Common myeloid progenitor, CD34-positive (primary cell): ENCODE data around the gene RNF150.
"Not testable (repeated sequence)": the region's sequence is repeated elsewhere in the genome, so short reads cannot be mapped to it uniquely, and the experiment has no call there.

Experiments used
- CTCF ChIA-PET: fragments of 350-600 bp; sonication (Branson Sonifier 250); formaldehyde crosslinking; loops from one replicate; lab custom pipeline; 2021; ENCODE audit warnings: antibody characterized with exemption; lab: Charles Lee
- POLR2A ChIA-PET: fragments of 350-600 bp; sonication (Branson Sonifier 250); formaldehyde crosslinking; loops from one replicate; lab custom pipeline; 2021; ENCODE audit warnings: antibody characterized with exemption; lab: Charles Lee
- DNase-seq, 3 donors: peaks; one replicate each; pipeline versions ENCODE4 v3.0.0 to v3.0.0-alpha.2; 2013
- H3K27ac ChIP-seq, 2 experiments: 1 replicate in 1 of 2; 2 replicates in 1 of 2; pipeline ENCODE4 v1.7.0; 2013; ENCODE audit warnings: inconsistent platforms in 2 of 2, low read length in 2 of 2, mild to moderate bottlenecking in 2 of 2, low read depth in 1 of 2, moderate library complexity in 1 of 2; ENCODE audit not compliant: severe bottlenecking in 2 of 2, insufficient read depth in 1 of 2, poor library complexity in 1 of 2
- H3K27me3 ChIP-seq, 5 experiments: replicated peaks in 2 of 5; 1 replicate in 3 of 5; 2 replicates in 2 of 5; pipeline versions ENCODE4 v1.6.1 to v1.7.0; 2013; ENCODE audit warnings: low read length in 4 of 5, mild to moderate bottlenecking in 2 of 5, moderate library complexity in 2 of 5, inconsistent platforms in 1 of 5; ENCODE audit not compliant: insufficient read depth in 5 of 5, control insufficient read depth in 4 of 5
- H3K36me3 ChIP-seq, 4 experiments: 1 replicate in 2 of 4; 2 replicates in 2 of 4; pipeline versions ENCODE4 v1.6.1 to v1.7.0; 2013; ENCODE audit warnings: low read length in 3 of 4, control low read depth in 1 of 4, mild to moderate bottlenecking in 1 of 4; ENCODE audit not compliant: control insufficient read depth in 4 of 4, insufficient read depth in 4 of 4
- H3K4me1 ChIP-seq, 4 experiments: 1 replicate in 3 of 4; 2 replicates in 1 of 4; pipeline versions ENCODE4 v1.6.1 to v1.7.1; 2013; ENCODE audit warnings: low read length in 3 of 4, mild to moderate bottlenecking in 3 of 4, control low read depth in 1 of 4, inconsistent platforms in 1 of 4, moderate library complexity in 1 of 4; ENCODE audit not compliant: control insufficient read depth in 4 of 4, insufficient read depth in 4 of 4; ENCODE audit errors: control extremely low read depth in 1 of 4
- H3K4me3 ChIP-seq, 7 experiments: 1 replicate in 4 of 7; 2 replicates in 3 of 7; pipeline versions ENCODE4 v1.5.1 to v1.7.0; 2013; ENCODE audit warnings: mild to moderate bottlenecking in 7 of 7, low read length in 6 of 7, moderate library complexity in 6 of 7, inconsistent platforms in 2 of 7, low read depth in 2 of 7, control low read depth in 1 of 7; ENCODE audit not compliant: insufficient read depth in 4 of 7, control insufficient read depth in 1 of 7; ENCODE audit errors: extremely low read depth in 1 of 7
- H3K9me3 ChIP-seq, 5 experiments: 1 replicate in 4 of 5; 2 replicates in 1 of 5; pipeline versions ENCODE4 v1.6.1 to v1.7.1; 2013; ENCODE audit warnings: low read length in 4 of 5, mild to moderate bottlenecking in 2 of 5, inconsistent platforms in 1 of 5, low read depth in 1 of 5, moderate library complexity in 1 of 5; ENCODE audit not compliant: control insufficient read depth in 4 of 5, insufficient read depth in 2 of 5; ENCODE audit errors: control extremely low read depth in 1 of 5
- WGBS: methylation state at CpG from one replicate; pipeline ENCODE4 v1.1.5; 2013; ENCODE audit not compliant: insufficient coverage; 5-methylcytosine and 5-hydroxymethylcytosine counted together

Gene RNF150

GRCh38 chr4:141062651-141063050, 70.6 kb downstream of the RNF150 start:
- H3K9me3 ChIP-seq: no peaks in the 10 kb centered on the region
- DNase-seq: no peak
- H3K36me3 ChIP-seq: no peaks in the 10 kb centered on the region
- no peaks in the 10 kb centered on the region for H3K4me1 ChIP-seq
- no peak overlapping the region for H3K4me3 ChIP-seq
- WGBS: 80% methylated on average over 1 of the region's 4 CpGs
- no peaks in the 10 kb centered on the region for H3K27me3 ChIP-seq
- no peak overlapping the region for H3K27ac ChIP-seq
- POLR2A ChIA-PET: no interaction called here
- CTCF ChIA-PET: no interaction called here

GRCh38 chr4:141058591-141059512, 74.4 kb downstream of the RNF150 start:
- H3K4me3 ChIP-seq: no peak overlapping the region
- no peaks in the 10 kb centered on the region for H3K4me1 ChIP-seq
- WGBS: 100% methylated on average over 3 of the region's 4 CpGs
- no peaks in the 10 kb centered on the region for H3K27me3 ChIP-seq
- no peaks in the 10 kb centered on the region for H3K9me3 ChIP-seq
- no peak for DNase-seq
- no peak overlapping the region for H3K27ac ChIP-seq
- ChIA-PET CTCF (no interaction called here), POLR2A (no interaction called here)
- H3K36me3 ChIP-seq: no peaks in the 10 kb centered on the region

GRCh38 chr4:141057582-141057981, 75.7 kb downstream of the RNF150 start:
- no CpG with 5 or more reads among the region's 2 CpGs for WGBS
- Histone ChIP-seq H3K36me3 (no peaks in the 10 kb centered on the region), H3K27ac (no peak overlapping the region), H3K4me1 (no peaks in the 10 kb centered on the region), H3K9me3 (peaks cover 0 to 3% (median 0%) of the 10 kb centered on the region in 5 experiments), H3K4me3 (no peak overlapping the region), H3K27me3 (no peaks in the 10 kb centered on the region)
- ChIA-PET CTCF (interaction anchor here (1.4 to 1.5 kb wide), 2 partner anchors 8 to 13 kb away, joined by 3 to 4 read pairs; no protein-coding TSS in a partner anchor), POLR2A (no interaction called here)
- DNase-seq: no peak

GRCh38 chr4:141056473-141056872, 76.8 kb downstream of the RNF150 start:
- peaks cover 0 to 9% (median 3%) of the 10 kb centered on the region in 5 experiments for H3K9me3 ChIP-seq
- no peaks in the 10 kb centered on the region for H3K4me1 ChIP-seq
- H3K27ac ChIP-seq: no peak overlapping the region
- POLR2A ChIA-PET: no interaction called here
- no peaks in the 10 kb centered on the region for H3K27me3 ChIP-seq
- WGBS: 89% methylated on average over 3 of the region's 3 CpGs
- CTCF ChIA-PET: interaction anchor here (1.5 to 1.6 kb wide), 2 partner anchors 10 to 15 kb away, joined by 3 to 4 read pairs; no protein-coding TSS in a partner anchor
- no peaks in the 10 kb centered on the region for H3K36me3 ChIP-seq
- H3K4me3 ChIP-seq: no peak overlapping the region
- no peak for DNase-seq

GRCh38 chr4:141054446-141054845, 78.8 kb downstream of the RNF150 start:
- Histone ChIP-seq H3K4me3 (no peak overlapping the region), H3K27me3 (no peaks in the 10 kb centered on the region), H3K9me3 (peaks cover 3 to 17% (median 7%) of the 10 kb centered on the region in 5 experiments), H3K36me3 (no peaks in the 10 kb centered on the region), H3K27ac (no peak overlapping the region), H3K4me1 (no peaks in the 10 kb centered on the region)
- WGBS: no CpG with 5 or more reads among the region's 2 CpGs
- ChIA-PET POLR2A (no interaction called here), CTCF (no interaction called here)
- DNase-seq: no peak

GRCh38 chr4:141050999-141051398, 82.3 kb downstream of the RNF150 start:
- H3K4me3 ChIP-seq, CTCF ChIA-PET, POLR2A ChIA-PET, H3K36me3 ChIP-seq, DNase-seq, H3K27ac ChIP-seq, H3K27me3 ChIP-seq, H3K4me1 ChIP-seq: not testable (repeated sequence)
- WGBS: 100% methylated on average over 1 of the region's 1 CpG
- H3K9me3 ChIP-seq: peaks cover 3 to 17% (median 7%) of the 10 kb centered on the region in 5 experiments

- Histone ChIP-seq H3K9me3 (peaks cover 1 to 14% (median 7%) of the 10 kb centered on the region in 5 experiments), H3K27me3 (no peaks in the 10 kb centered on the region), H3K4me3 (no peak overlapping the region), H3K27ac (no peak overlapping the region), H3K36me3 (no peaks in the 10 kb centered on the region), H3K4me1 (no peaks in the 10 kb centered on the region)
- no peak for DNase-seq
- POLR2A ChIA-PET: no interaction called here
- CTCF ChIA-PET: no interaction called here
- WGBS: 100% methylated on average over 4 of the region's 7 CpGs
These were observed 85.9 kb downstream of the RNF150 start for GRCh38 chr4:141047228-141047884.
